Upper lobe of right lung (tissue), 1 donor: ENCODE results near the gene ENAH. TPM values are rescaled to one million over a fixed set of nuclear protein-coding genes. Genes with fewer than 3 reads are reported as not detected.

Experiments
- ATAC-seq: fragments of 200-7000 bp; cut with Tn5 transposase; one replicate; pipeline ENCODE4 v1.9.1; 2020; ENCODE audit warnings: mild to moderate bottlenecking, moderate library complexity
- DNase-seq: peaks from one replicate; pipeline ENCODE4 v3.0.0-alpha.2; 2020
- H3K27ac ChIP-seq: fragments of 200-600 bp; one replicate; pipeline ENCODE4 v1.8.0; 2022
- H3K27me3 ChIP-seq: fragments of 200-600 bp; one replicate; pipeline ENCODE4 v1.8.0; 2022; ENCODE audit warnings: mild to moderate bottlenecking
- H3K36me3 ChIP-seq: fragments of 200-600 bp; one replicate; pipeline ENCODE4 v1.8.0; 2022
- H3K4me1 ChIP-seq: fragments of 200-600 bp; one replicate; pipeline ENCODE4 v1.8.0; 2022
- H3K4me3 ChIP-seq: fragments of 200-600 bp; one replicate; pipeline ENCODE4 v1.8.0; 2022; ENCODE audit warnings: mild to moderate bottlenecking
- H3K9me3 ChIP-seq: fragments of 200-600 bp; one replicate; pipeline ENCODE4 v1.8.0; 2022
- CTCF ChIP-seq: fragments of 200-600 bp; IDR thresholded peaks from one replicate; pipeline ENCODE4 v1.8.0; 2022; ENCODE audit warnings: antibody characterized with exemption
- intact Hi-C: fragments of 100-400 bp; cut with DNase I; formaldehyde crosslinking; loops from one replicate; pipeline ENCODE4 v1.11.0; 2022
- total RNA-seq: library from RNA; stranded (reverse); fragmentation: NEBNext Ultra II Directional; extraction: Animal tissue kit (Norgen Biotek cat#: 25700); gene quantifications from one replicate; pipeline ENCODE4 v1.2.1, GENCODE V29; 2021
- donor health status: DM: no; HTN: yes; CAD: no; lungs with severe emphysema.

Gene ENAH
- total RNA-seq, 1 donor from 2014 or later, result 67.4 TPM

DNA sequence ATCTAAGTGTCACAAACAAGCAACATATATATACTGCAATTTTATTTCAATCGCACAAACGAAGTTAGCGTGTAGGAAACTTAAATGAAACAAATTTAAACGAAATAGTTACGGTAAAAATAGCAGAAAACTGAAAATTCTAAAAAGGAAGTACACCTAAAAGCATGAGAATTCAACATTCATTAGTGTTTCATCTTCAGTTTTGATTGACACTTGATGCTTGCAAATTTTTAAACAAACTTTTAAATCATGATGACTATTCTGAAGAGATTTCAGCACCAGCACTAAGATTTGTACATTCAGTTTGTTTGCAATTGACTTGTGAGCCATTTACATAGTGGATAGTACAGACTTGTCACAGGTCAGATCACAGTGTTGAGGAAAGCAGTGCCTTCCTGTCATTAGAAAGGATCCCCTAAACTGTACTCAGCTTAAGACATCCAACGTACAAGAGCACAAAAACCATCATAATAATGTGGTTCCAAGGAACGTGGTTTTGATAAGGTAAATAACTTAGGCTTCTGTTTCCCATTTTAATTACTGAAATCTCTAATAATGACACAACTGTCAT, 158.0 kb downstream of the ENAH start:
- H3K27me3 ChIP-seq, result no peaks in the 10 kb centered on the region
- DNase-seq (no peak), ATAC-seq (no peak)
- peaks cover 17% of the 10 kb centered on the region for H3K36me3 ChIP-seq
- no peak overlapping the region for H3K27ac ChIP-seq
- H3K4me1 ChIP-seq, result no peaks in the 10 kb centered on the region
- no peak overlapping the region for H3K4me3 ChIP-seq
- intact Hi-C loops, result no loop called here
- no peaks in the 10 kb centered on the region for H3K9me3 ChIP-seq
- no peak for TF ChIP-seq CTCF

GRCh38 chr1:225493591-225494246, 159.2 kb downstream of the ENAH start:
- ATAC-seq (no peak), DNase-seq (no peak)
- no peaks in the 10 kb centered on the region for H3K27me3 ChIP-seq
- H3K4me1 ChIP-seq, result no peaks in the 10 kb centered on the region
- H3K36me3 ChIP-seq, result peaks cover 17% of the 10 kb centered on the region
- intact Hi-C loops, result no loop called here
- TF ChIP-seq CTCF, result no peak
- H3K9me3 ChIP-seq, result no peaks in the 10 kb centered on the region
- no peak overlapping the region for H3K4me3 ChIP-seq
- no peak overlapping the region for H3K27ac ChIP-seq

DNA sequence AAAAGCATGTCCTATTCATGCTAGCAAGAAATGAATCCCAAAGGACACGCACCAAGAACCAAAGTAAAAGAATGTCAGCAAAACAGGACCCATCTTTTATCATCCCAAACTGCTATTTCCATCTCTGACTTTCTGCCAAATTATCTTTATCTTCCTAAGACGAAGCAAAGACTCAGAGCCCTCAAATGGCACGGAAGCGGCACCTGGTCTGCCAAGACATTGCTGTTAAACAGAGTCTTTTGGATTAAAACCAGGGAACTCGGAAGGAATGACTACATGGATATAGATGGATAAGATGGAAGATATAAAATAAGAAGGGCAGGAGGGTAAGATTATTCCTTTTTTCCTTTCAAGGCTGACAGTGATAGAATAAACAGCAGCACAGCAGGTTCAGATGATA, 164.2 kb downstream of the ENAH start:
- intact Hi-C loops, result no loop called here

GRCh38 chr1:225486856-225487255, 166.1 kb downstream of the ENAH start:
- no peaks in the 10 kb centered on the region for H3K27me3 ChIP-seq
- no peak overlapping the region for H3K27ac ChIP-seq
- H3K4me3 ChIP-seq, result no peak overlapping the region
- no peaks in the 10 kb centered on the region for H3K36me3 ChIP-seq
- no peak for TF ChIP-seq CTCF
- no peaks in the 10 kb centered on the region for H3K4me1 ChIP-seq
- intact Hi-C loops, result no loop called here
- no peak for DNase-seq
- no peaks in the 10 kb centered on the region for H3K9me3 ChIP-seq
- no peak for ATAC-seq

More for the DNA sequence above, 164.2 kb downstream of the ENAH start:
- Histone ChIP-seq H3K27ac (no peak overlapping the region), H3K27me3 (no peaks in the 10 kb centered on the region), H3K9me3 (no peaks in the 10 kb centered on the region), H3K4me1 (no peaks in the 10 kb centered on the region), H3K4me3 (no peak overlapping the region), H3K36me3 (no peaks in the 10 kb centered on the region)
- DNase-seq, result no peak
- ATAC-seq, result no peak
- no peak for TF ChIP-seq CTCF

GRCh38 chr1:225485991-225486530, 166.9 kb downstream of the ENAH start:
- H3K27me3 ChIP-seq, result no peaks in the 10 kb centered on the region
- no peak overlapping the region for H3K27ac ChIP-seq
- no peaks in the 10 kb centered on the region for H3K9me3 ChIP-seq
- intact Hi-C loops, result no loop called here
- no peak for TF ChIP-seq CTCF
- H3K4me1 ChIP-seq, result no peaks in the 10 kb centered on the region
- no peak overlapping the region for H3K4me3 ChIP-seq
- no peaks in the 10 kb centered on the region for H3K36me3 ChIP-seq
- ATAC-seq (no peak), DNase-seq (no peak)
